OCI-LY3 (cell line): Measurements from ENCODE around the gene OR51B2.

Experiments used
- EZH2phosphoT487 ChIP-seq: fragments of 200-600 bp; shearing (Covaris generic); IDR thresholded peaks from 2 replicates; pipeline ENCODE4 v1.6.1; 2018; ENCODE audit warnings: antibody characterized with exemption, mixed run types, low read depth
- TF ChIP-seq, protein P1 (sequence below): fragments of 200-600, 300-600 bp; sonication (generic); IDR thresholded peaks from 2 replicates; pipeline ENCODE4 v1.5.1; 2014; ENCODE audit warnings: antibody characterized with exemption, low read length, low read depth

DNA sequence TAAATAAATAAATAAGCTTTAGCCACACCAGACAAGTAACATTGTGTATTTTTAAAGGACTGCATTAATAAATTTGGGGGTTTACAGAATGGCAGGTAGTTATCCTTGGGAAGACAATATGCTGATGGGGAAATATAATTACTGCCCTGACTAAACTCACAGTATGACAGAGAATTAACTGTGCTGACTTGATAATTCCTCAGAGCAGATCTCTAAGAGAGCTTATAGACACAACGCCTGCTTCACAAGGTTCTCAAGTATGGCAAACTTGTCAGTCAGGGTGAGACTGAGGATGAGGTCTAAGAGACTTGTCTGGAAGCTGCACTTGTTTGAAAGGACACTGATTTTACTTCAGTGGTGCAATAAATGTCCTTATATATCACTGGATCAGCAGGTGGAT, 25.6 kb downstream of the OR51B2 start:
- no peak for TF ChIP-seq EZH2phosphoT487
- TF ChIP-seq, protein P1, sequence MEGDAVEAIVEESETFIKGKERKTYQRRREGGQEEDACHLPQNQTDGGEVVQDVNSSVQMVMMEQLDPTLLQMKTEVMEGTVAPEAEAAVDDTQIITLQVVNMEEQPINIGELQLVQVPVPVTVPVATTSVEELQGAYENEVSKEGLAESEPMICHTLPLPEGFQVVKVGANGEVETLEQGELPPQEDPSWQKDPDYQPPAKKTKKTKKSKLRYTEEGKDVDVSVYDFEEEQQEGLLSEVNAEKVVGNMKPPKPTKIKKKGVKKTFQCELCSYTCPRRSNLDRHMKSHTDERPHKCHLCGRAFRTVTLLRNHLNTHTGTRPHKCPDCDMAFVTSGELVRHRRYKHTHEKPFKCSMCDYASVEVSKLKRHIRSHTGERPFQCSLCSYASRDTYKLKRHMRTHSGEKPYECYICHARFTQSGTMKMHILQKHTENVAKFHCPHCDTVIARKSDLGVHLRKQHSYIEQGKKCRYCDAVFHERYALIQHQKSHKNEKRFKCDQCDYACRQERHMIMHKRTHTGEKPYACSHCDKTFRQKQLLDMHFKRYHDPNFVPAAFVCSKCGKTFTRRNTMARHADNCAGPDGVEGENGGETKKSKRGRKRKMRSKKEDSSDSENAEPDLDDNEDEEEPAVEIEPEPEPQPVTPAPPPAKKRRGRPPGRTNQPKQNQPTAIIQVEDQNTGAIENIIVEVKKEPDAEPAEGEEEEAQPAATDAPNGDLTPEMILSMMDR: no peak
